ENCODE measurements around the gene KIAA1217. TPM values are rescaled to one million over a fixed set of nuclear protein-coding genes. Genes with fewer than 3 reads are reported as not detected.

Gene KIAA1217
- total RNA-seq, 1 experiment from 2014 or later: 18.6 TPM

DNA sequence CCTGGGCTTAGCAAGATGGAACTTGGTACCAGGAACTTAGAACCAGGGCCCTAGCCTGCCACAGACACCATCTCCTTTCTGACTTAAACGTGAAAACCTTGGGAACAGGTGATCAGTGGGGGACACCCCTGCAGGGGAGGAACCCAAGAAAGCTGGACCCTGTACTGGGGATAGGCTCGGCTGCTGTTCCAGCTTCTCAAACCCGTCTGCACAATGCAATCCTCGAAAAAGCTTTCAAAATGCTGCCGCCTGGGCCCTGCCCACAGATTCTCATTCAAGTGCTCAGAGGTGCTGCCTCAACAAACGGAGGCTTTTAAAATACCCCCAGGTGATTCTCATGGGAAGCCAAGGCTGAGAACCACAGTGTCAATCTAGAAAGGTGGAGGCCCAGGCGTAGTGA is 345.1 kb downstream of the KIAA1217 start:
- Histone ChIP-seq H3K9ac (ENCODE audit: extremely low read depth, insufficient read length, low read length) (no peak overlapping the region), H3K23ac (ENCODE audit: insufficient read length, low read depth, low read length) (no peak overlapping the region), H2BK12ac (ENCODE audit: insufficient read length, low read depth, low read length) (no peak overlapping the region), H4K8ac (replicated peaks; ENCODE audit: insufficient read length, low read depth, low read length) (no peak overlapping the region), H3K56ac (ENCODE audit: insufficient read length, low read depth, low read length) (no peak overlapping the region), H3K79me1 (ENCODE audit: insufficient read depth, low read depth, low read length, poor library complexity, severe bottlenecking) (no peaks in the 10 kb centered on the region), H4K91ac (ENCODE audit: insufficient read length, low read depth, low read length) (no peak overlapping the region), H3K14ac (ENCODE audit: insufficient read depth, low read length) (no peak overlapping the region), H2BK120ac (ENCODE audit: low read depth, low read length, poor library complexity, severe bottlenecking) (no peak overlapping the region), H2BK15ac (ENCODE audit: low read depth, low read length) (no peak overlapping the region), H2BK5ac (ENCODE audit: insufficient read length, low read length) (no peak overlapping the region), H3K4me2 (ENCODE audit: insufficient read depth, insufficient read length, low read length) (no peak overlapping the region), H2AFZ (ENCODE audit: low read length) (no peak overlapping the region), H3K9me3 (ENCODE audit: control insufficient read depth, low read depth, low read length) (no peaks in the 10 kb centered on the region), H2BK20ac (ENCODE audit: low read depth, low read length, poor library complexity, severe bottlenecking) (no peak overlapping the region), H3K23me2 (ENCODE audit: insufficient read length, low read depth, low read length, poor library complexity, severe bottlenecking) (no peaks in the 10 kb centered on the region), H3K4ac (ENCODE audit: low read depth, low read length) (no peak overlapping the region), H3K18ac (ENCODE audit: insufficient read length, low read depth, low read length) (no peak overlapping the region), H3K27ac (ENCODE audit: insufficient read length, low read depth, low read length) (no peak overlapping the region), H3K27me3 (ENCODE audit: insufficient read depth, low read length) (no peaks in the 10 kb centered on the region), H3K79me2 (ENCODE audit: insufficient read depth, low read length) (no peaks in the 10 kb centered on the region), H3T11ph (ENCODE audit: low read length) (no peak overlapping the region), H2AK5ac (ENCODE audit: insufficient read length, low read length) (no peak overlapping the region), H3K4me1 (ENCODE audit: insufficient read depth, low read length) (no peaks in the 10 kb centered on the region), H4K20me1 (ENCODE audit: control insufficient read depth, insufficient read depth, insufficient read length) (no peaks in the 10 kb centered on the region), H4K5ac (ENCODE audit: insufficient read length, low read depth, low read length) (no peak overlapping the region)
- TF ChIP-seq, protein P1, sequence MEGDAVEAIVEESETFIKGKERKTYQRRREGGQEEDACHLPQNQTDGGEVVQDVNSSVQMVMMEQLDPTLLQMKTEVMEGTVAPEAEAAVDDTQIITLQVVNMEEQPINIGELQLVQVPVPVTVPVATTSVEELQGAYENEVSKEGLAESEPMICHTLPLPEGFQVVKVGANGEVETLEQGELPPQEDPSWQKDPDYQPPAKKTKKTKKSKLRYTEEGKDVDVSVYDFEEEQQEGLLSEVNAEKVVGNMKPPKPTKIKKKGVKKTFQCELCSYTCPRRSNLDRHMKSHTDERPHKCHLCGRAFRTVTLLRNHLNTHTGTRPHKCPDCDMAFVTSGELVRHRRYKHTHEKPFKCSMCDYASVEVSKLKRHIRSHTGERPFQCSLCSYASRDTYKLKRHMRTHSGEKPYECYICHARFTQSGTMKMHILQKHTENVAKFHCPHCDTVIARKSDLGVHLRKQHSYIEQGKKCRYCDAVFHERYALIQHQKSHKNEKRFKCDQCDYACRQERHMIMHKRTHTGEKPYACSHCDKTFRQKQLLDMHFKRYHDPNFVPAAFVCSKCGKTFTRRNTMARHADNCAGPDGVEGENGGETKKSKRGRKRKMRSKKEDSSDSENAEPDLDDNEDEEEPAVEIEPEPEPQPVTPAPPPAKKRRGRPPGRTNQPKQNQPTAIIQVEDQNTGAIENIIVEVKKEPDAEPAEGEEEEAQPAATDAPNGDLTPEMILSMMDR (conservative IDR thresholded peaks at IDR 0.05): no peak
- Mint-ChIP-seq H3K9me3 (no peaks in the 10 kb centered on the region), H3K4me3 (no peak overlapping the region), H3K27me3 (ENCODE audit: low read depth) (peaks cover 12% of the 10 kb centered on the region), H3K27ac (no peak overlapping the region), H3K36me3 (ENCODE audit: insufficient read depth in 1 of 3, low read depth in 3 of 3) (no peaks in the 10 kb centered on the region), H3K4me1 (peaks cover 25 to 27% of the 10 kb centered on the region in 2 experiments)
- WGBS (ENCODE audit: extremely low coverage, insufficient read length, low lambda C conversion rate): no CpG with 5 or more reads among the region's 7 CpGs
- DNase-seq: no peak

All from H9 (cell line).